GM19240 (cell line): Measurements from ENCODE around the gene FBXW4.

Source experiments
- DNase-seq: peaks from one replicate; pipeline ENCODE4 v3.0.0; 2011; ENCODE audit warnings: low spot score; ENCODE audit not compliant: insufficient read length

FBXW4 gene

DNA sequence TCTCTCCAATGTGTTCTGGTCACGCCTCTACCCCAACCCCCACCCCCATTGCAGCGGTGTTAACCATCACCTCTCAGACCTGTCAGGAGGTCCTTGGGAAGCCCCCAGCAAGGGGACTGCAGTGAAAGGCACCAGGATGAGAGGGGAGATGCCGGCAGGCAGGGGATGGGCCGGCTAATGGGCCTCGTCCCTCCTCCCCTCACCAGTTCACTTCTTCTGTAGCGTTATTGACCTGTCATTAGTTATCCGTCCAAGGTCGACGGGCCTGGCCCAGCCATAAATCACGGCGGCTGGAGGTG lies 125.7 kb downstream of the FBXW4 start:
- no peak for DNase-seq

DNA sequence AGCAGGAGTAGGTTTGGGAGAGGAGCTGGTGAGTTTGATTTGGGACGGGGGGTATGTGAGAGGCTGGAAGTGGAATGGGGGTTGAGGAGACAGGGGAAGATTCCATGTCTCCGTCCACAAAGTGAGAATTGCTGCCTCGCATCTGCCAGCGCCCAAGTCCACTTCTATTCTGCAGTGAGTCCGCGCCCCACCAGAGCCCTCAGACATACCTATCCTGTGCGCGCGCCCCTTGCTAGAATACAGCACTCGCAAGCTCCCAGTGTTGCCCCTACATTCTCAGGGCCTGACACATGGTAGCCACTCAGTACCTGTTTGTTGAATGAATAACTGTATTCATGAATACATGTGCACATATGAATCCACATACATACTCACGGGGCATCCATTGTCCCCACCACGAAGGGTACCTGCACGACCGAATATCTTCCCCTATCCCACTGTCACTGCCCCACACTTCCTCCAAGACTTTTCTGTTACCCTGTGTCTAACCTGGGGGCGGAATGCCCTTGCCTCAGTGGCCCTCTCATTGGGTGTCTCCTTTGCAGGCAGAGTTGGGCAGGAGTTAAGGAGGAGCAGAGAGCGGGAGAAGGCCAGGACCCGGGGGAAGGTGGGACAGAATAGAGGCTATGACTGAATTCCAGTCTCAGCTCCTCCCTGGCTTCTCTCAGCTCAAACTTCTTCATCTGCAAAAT lies 126.8 kb downstream of the FBXW4 start:
- DNase-seq, result no peak

DNA sequence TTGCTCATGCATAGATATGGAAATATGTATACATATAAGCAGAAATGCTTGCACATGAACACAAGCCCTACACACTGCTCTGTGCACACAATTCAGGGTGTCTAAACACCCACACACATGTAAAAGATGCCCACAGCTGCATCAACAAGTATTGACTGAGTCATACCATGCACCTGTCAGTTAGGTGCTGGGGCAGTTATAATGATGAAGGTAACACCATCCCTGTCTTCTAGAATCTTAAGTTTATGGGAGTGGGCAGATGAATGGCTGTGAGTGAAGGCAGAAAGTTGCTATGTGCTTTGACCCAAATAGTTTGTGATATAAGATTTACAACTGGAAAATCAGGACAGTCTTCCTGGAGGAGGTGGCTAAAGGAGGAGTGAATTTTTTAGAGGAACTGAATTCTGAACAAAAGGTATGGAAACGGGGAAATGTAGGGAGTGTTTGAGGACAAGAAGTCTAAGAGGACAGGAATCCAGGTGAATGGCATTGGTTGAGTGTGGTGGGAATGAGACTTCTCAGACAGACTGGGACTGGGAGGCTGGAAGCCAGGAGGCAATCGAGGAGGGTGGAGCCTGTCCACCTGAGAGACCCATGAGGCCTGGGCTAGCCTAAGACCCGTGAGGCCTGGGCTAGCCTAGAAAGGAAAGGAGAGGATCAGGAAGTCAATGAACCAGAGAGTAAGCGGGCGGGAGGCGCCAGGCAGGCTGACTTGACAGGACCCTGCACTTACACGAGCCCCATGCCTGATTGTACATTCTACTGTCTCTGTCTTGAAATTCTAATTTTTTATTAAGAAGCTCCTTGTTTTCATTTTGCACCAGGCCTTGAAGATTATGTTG lies 127.6 kb downstream of the FBXW4 start:
- DNase-seq, result no peak

DNA sequence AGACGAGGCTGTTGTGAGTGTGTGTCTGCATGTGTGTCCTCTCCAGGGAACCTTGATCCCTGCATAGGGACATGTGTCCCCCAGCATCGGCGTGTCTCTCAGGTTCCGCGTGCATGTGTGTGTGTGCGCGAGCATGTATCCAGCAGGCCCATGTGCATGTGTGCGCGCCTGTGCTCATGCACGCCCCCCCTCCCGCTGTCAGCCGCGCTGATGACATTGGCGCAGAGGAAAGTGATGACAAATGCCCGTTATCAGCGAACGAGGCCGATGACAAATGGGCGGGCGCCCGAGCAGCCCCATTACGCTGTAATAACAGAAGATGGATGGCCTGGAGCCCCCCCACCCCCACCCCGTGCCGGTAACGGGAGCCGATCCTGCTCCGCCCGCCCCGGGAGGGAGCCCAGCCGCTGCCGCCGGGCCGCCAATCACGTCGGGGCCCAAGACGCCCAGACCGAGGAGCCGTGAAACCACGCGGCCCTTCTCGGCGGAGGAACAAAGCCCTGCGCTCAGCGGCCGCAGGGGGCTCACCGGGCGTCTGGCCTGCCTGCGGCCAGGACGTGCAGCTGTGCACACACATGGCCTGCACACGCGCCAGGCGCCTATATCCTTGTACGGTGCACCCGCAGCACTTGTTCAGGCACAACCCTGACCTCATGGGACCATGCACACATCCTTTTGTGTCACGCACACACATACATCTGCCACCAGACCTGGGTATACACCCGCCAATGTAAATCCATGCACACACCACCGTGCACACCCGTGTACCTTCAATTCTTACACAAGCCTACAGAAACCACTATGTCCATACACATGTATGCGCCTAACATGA lies 128.4 kb downstream of the FBXW4 start:
- DNase-seq, result no peak

DNA sequence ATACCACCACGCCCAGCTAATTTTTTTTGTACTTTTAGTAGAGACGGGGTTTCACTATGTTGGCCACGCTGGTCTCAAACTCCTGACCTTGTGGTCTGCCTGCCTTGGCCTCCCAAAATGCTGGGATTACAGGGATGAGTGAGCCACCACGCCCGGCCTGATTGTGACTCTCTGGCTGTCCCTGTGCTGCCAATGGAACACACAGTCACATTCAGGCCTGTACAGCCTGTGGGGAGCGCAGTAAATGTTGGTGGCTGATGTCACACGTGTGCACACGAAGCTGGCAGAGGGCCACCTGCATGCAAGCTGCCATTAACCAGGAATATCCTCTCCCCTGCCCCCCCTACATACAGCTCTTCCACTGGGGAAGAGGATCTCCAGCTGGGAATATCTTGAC lies 129.0 kb downstream of the FBXW4 start:
- no peak for DNase-seq

DNA sequence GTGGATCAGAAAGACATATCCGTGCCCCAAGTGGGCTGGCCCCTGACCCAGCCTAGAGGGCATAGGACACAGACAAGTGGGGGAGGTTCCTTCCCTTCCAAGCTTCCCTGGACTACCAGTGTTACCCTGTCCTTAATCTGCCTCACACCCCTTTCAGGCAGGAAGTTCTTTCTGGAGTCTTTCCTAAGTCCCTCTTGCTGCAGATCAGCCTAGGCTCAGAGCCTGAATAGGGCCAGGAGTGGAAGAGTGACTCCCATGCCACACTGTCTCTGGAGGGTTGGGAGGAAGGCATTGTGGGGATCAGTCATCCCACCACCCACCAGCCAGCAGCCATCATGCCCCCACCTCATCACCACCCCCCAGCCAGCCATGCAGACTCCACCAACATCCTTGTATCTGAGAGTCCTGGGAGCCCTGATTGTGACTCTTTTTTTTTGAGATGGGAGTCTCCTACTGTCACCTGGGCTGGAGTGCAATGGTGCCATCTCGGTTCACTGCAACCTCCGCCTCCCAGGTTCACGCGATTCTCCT lies 129.5 kb downstream of the FBXW4 start:
- DNase-seq, result no peak

DNA sequence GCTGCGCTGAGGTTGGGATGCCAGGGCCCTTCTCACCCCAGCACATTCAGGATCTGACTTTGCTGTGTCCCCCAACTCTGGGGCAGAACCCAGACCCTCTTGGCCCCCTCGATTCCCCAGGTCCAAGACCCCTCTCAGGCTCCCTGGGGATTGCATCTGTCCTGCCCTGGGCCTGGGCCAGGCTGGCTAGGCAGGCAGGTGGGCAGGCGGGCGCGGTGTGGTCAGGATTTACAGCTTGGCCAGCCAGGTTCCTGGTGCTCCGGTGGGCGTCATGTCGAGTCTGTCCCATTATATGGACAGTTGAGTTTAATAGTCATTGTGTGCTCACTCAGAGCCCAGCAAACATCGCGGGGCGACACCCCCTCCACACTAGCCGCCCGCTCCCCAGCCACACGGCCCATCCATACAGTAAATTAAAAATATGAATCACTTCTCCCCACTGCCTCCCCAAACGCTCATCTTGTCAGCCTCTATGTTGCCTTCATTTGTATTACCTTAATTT lies 130.4 kb downstream of the FBXW4 start:
- no peak for DNase-seq

DNA sequence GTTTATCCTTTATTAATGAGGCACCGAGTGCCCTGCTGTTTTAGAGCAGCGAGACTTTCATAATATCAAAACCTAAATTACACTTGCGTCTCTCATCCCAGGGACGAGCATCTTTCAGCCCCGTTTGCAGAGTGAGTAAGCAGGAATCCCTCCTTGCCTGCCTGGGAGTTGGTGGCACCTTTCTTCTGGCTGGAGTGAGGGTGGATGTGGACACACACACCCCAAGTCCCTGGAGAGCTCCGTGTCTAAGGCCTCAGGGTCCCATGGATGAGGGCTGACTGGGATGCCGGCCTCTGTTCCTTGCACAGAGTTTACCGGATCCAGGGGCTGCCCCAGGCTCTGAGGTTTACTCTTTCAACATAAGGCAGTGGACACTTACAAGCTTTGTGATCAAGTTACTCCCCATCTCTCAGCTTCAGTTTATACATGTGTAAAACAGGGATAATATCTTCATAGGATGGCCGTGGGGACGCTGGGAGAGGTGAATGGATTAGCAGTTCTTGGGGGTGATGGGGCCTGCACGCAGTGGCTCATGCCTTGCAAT lies 131.4 kb downstream of the FBXW4 start:
- no peak for DNase-seq

DNA sequence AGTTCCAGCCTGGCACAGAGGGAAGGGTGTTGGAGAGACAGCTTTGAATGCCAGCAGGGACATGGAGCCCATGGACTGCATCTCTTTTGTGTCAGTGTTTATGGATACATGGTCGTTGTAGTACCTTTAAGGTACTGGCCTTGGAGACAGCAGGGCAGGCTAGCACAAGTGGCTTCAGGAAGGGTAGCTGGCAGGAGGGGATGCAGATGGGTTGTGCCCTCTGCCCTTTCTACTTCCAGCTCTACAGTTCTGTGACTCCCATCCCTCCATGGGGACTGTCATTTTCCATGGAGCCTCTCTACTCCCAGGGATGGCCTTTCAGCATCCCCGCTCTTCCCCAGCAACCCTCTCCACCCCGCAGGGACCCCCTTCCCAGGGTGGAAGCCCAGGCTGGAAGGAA lies 132.0 kb downstream of the FBXW4 start:
- no peak for DNase-seq

DNA sequence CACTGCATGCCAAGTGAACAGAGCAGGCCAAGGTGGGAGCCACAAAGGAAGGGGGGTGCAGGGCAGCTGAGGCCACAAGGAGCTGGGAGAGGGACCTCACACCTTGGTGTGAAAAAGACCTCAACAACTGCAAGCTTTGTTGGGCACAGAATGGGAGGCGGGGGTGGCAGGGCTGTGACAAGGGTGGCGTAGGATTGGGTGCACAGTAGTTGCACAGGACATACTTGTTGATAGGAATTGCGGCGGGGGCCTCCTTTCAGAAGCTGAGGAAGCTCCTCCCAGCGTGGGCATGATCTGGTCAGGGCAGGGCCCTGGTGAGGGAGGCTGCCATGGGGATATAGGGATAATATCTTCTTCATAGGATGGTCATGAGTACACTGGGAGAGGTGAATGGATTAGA lies 132.7 kb downstream of the FBXW4 start:
- no peak for DNase-seq

DNA sequence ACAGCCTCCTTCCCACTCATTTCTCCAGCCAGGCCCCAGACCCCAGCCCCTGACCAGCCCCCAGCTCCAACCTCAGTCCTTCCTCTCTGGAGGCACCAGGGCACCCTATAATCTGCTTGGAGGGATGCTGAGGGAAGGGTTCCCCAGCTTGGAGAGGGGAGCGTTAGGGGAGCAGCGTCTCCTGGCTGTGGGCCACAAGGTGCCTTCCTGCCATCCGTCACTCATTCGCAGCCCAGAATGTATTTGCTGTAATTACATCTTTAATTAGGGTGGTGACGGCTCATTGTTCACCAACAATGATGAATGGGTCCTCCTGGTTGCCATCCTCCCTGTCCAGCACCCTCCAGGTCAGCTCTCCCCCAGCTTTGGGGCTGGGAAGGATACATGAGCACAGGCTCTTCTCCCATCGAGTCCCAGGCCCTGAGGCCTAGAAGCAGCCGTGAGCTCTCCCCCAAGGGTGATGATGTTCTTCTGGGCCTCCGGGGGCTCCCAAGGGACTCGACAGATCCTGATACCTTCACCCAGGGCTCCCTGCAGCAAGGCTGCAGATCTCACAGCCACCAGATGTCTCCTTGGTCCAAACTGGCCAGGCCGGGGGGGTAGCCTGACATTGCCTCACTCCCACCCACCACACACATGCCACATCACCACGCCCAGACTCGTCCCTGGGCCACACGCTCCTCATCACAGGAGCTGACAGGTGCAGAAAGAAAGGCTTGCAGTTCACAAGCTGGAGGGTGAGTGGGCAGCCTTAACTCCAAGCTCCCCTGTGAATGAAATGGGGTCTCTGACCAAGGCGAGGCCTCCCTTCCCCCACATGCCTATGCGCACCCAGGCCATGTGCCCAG lies 133.7 kb downstream of the FBXW4 start:
- DNase-seq, result no peak
